CD14-positive monocyte (primary cell): ENCODE results near the gene BCAR1. TPM values are rescaled to one million over a fixed set of nuclear protein-coding genes. Genes with fewer than 3 reads are reported as not detected.

ENCODE experiments used
- DNase-seq, 3 donors: peaks; one replicate each; pipeline ENCODE4 v3.0.0-alpha.2; 2011 to 2022
- H2AFZ ChIP-seq: 2 replicates; pipeline ENCODE4 v1.6.0; 2012; ENCODE audit warnings: mild to moderate bottlenecking, low read depth, low read length, inconsistent platforms; ENCODE audit not compliant: insufficient read depth, poor library complexity, severe bottlenecking
- H3K27ac ChIP-seq, 2 donors: 1 replicate in 1 of 2; 2 replicates in 1 of 2; pipeline ENCODE4 v1.5.1; 2012 to 2013; ENCODE audit warnings: low read length in 2 of 2, control low read depth in 1 of 2, inconsistent platforms in 1 of 2, low read depth in 1 of 2, mild to moderate bottlenecking in 1 of 2
- H3K27me3 ChIP-seq, 2 donors: one replicate each; pipeline versions ENCODE4 v1.6.0 to v1.6.1; 2011 to 2013; ENCODE audit warnings: low read length in 2 of 2; ENCODE audit not compliant: control insufficient read depth in 2 of 2, insufficient read depth in 2 of 2
- H3K36me3 ChIP-seq, 2 donors: replicated peaks in 1 of 2; 1 replicate in 1 of 2; 2 replicates in 1 of 2; pipeline versions ENCODE4 v1.5.1 to v1.6.1; 2012 to 2013; ENCODE audit warnings: low read length in 2 of 2, control low read depth in 1 of 2, inconsistent platforms in 1 of 2, mild to moderate bottlenecking in 1 of 2; ENCODE audit not compliant: insufficient read depth in 2 of 2, control insufficient read depth in 1 of 2
- H3K4me1 ChIP-seq, 2 donors: 1 replicate in 1 of 2; 2 replicates in 1 of 2; pipeline versions ENCODE4 v1.5.1 to v1.6.1; 2012 to 2013; ENCODE audit warnings: low read length in 2 of 2, control low read depth in 1 of 2, inconsistent platforms in 1 of 2, mild to moderate bottlenecking in 1 of 2, moderate library complexity in 1 of 2; ENCODE audit not compliant: insufficient read depth in 2 of 2, control insufficient read depth in 1 of 2
- H3K4me2 ChIP-seq: replicated peaks from 2 replicates; pipeline ENCODE3; 2012; ENCODE audit warnings: low read length, moderate library complexity, mild to moderate bottlenecking; ENCODE audit not compliant: poor library complexity, severe bottlenecking; ENCODE audit errors: extremely low read depth
- H3K4me3 ChIP-seq, 3 experiments: fragments of 200-600 bp in 1 of 3; sonication (generic) in 1 of 3; replicated peaks in 1 of 3; 1 replicate in 2 of 3; 2 replicates in 1 of 3; pipeline ENCODE4 v1.5.1; 2011 to 2013; ENCODE audit warnings: low read length in 3 of 3, mild to moderate bottlenecking in 3 of 3, control low read depth in 2 of 3, low read depth in 2 of 3, inconsistent platforms in 1 of 3, moderate library complexity in 1 of 3
- H3K79me2 ChIP-seq: 2 replicates; pipeline ENCODE4 v1.6.0; 2012; ENCODE audit warnings: mild to moderate bottlenecking, control low read depth, inconsistent platforms, low read length, moderate library complexity; ENCODE audit not compliant: insufficient read depth
- H3K9ac ChIP-seq: 2 replicates; pipeline ENCODE4 v1.6.0; 2017; ENCODE audit warnings: low read length, mild to moderate bottlenecking; ENCODE audit not compliant: insufficient read depth, poor library complexity, severe bottlenecking
- H3K9me3 ChIP-seq, 2 donors: replicated peaks in 1 of 2; 1 replicate in 1 of 2; 2 replicates in 1 of 2; pipeline versions ENCODE4 v1.5.1 to v1.6.1; 2012 to 2013; ENCODE audit warnings: low read length in 2 of 2, control low read depth in 1 of 2; ENCODE audit not compliant: control insufficient read depth in 1 of 2, insufficient read depth in 1 of 2
- H4K20me1 ChIP-seq: 2 replicates; pipeline ENCODE4 v1.6.0; 2012; ENCODE audit warnings: mild to moderate bottlenecking, low read length, control low read depth, moderate library complexity; ENCODE audit not compliant: insufficient read depth
- H3K27ac Mint-ChIP-seq, 7 donors: one replicate each; pipeline ENCODE4 v1.8.0; 2020; ENCODE audit warnings: mild to moderate bottlenecking in 7 of 7, mixed read lengths in 7 of 7, moderate library complexity in 6 of 7, inconsistent platforms in 2 of 7
- H3K27me3 Mint-ChIP-seq, 3 donors: one replicate each; pipeline ENCODE4 v1.8.0; 2021 to 2022; ENCODE audit warnings: low read depth in 3 of 3, mild to moderate bottlenecking in 3 of 3, mixed read lengths in 3 of 3, moderate library complexity in 3 of 3, inconsistent platforms in 1 of 3
- H3K36me3 Mint-ChIP-seq, 2 donors: one replicate each; pipeline ENCODE4 v1.8.0; 2020; ENCODE audit warnings: mixed read lengths in 2 of 2, inconsistent platforms in 1 of 2, mild to moderate bottlenecking in 1 of 2
- H3K4me1 Mint-ChIP-seq: one replicate; pipeline ENCODE4 v1.8.0; 2020; ENCODE audit warnings: mild to moderate bottlenecking, mixed read lengths
- H3K4me3 Mint-ChIP-seq, 2 donors: one replicate each; pipeline ENCODE4 v1.8.0; 2020; ENCODE audit warnings: mild to moderate bottlenecking in 2 of 2, mixed read lengths in 2 of 2, moderate library complexity in 1 of 2
- H3K9me3 Mint-ChIP-seq, 7 donors: one replicate each; pipeline ENCODE4 v1.8.0; 2020 to 2022; ENCODE audit warnings: mixed read lengths in 7 of 7, mild to moderate bottlenecking in 6 of 7, moderate library complexity in 6 of 7, inconsistent platforms in 2 of 7
- WGBS: methylation state at CpG from one replicate; pipeline ENCODE4 v1.1.5; 2013; ENCODE audit warnings: missing lambda C conversion rate; ENCODE audit not compliant: insufficient coverage; 5-methylcytosine and 5-hydroxymethylcytosine counted together
- intact Hi-C, 2 donors: fragments of 100-400 bp; cut with micrococcal nuclease; formaldehyde crosslinking; loops; one replicate each; pipeline versions ENCODE4 v1.15.0 to v1.15.1; 2023
- polyA plus RNA-seq, 3 donors: library from polyadenylated mRNA; depleted of rRNA in 1 of 3; unstranded in 2 of 3; stranded (reverse) in 1 of 3; fragments of 300-500 nt in 2 of 3; fragments of >200 nt in 1 of 3; fragmentation: Illumina TruSeq in 2 of 3; gene quantifications; 1 replicate in 2 of 3; 2 replicates in 1 of 3; pipeline ENCODE4 v1.2.3, GENCODE V29; 2012 to 2021
- TF ChIP-seq, protein P1 (sequence below): fragments of 200-600 bp; IDR thresholded peaks from one replicate; pipeline ENCODE4 v1.8.0; 2022; ENCODE audit warnings: antibody characterized with exemption, mild to moderate bottlenecking

BCAR1 gene
- polyA plus RNA-seq, 3 donors, result not detected

- Histone ChIP-seq H3K4me2 (no peak overlapping the region), H3K4me3 (no peak overlapping the region), H4K20me1 (no peaks in the 10 kb centered on the region), H3K27ac (no peak overlapping the region), H3K36me3 (peaks cover 0 to 17% of the 10 kb centered on the region in 2 donors), H3K4me1 (no peaks in the 10 kb centered on the region), H3K27me3 (peaks cover 0 to 14% of the 10 kb centered on the region in 2 donors), H3K9ac (no peak overlapping the region), H2AFZ (no peak overlapping the region), H3K79me2 (no peaks in the 10 kb centered on the region), H3K9me3 (peaks cover 0 to 3% of the 10 kb centered on the region in 2 donors)
- no peak overlapping the region for H3K4me3 Mint-ChIP-seq
- intact Hi-C loops, result no loop called here
- peaks cover 35 to 50% of the 10 kb centered on the region in 2 donors for H3K36me3 Mint-ChIP-seq
- peaks cover 21 to 73% (median 32%) of the 10 kb centered on the region in 3 donors for H3K27me3 Mint-ChIP-seq
- no peak overlapping the region for H3K27ac Mint-ChIP-seq
- DNase-seq, result no peak
- no peaks in the 10 kb centered on the region for H3K4me1 Mint-ChIP-seq
- TF ChIP-seq, protein P1, sequence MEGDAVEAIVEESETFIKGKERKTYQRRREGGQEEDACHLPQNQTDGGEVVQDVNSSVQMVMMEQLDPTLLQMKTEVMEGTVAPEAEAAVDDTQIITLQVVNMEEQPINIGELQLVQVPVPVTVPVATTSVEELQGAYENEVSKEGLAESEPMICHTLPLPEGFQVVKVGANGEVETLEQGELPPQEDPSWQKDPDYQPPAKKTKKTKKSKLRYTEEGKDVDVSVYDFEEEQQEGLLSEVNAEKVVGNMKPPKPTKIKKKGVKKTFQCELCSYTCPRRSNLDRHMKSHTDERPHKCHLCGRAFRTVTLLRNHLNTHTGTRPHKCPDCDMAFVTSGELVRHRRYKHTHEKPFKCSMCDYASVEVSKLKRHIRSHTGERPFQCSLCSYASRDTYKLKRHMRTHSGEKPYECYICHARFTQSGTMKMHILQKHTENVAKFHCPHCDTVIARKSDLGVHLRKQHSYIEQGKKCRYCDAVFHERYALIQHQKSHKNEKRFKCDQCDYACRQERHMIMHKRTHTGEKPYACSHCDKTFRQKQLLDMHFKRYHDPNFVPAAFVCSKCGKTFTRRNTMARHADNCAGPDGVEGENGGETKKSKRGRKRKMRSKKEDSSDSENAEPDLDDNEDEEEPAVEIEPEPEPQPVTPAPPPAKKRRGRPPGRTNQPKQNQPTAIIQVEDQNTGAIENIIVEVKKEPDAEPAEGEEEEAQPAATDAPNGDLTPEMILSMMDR, result no peak
- H3K9me3 Mint-ChIP-seq, result peaks cover 0 to 8% (median 6%) of the 10 kb centered on the region in 7 donors
- 96% methylated on average over 5 of the region's 5 CpGs for WGBS
Observed at GRCh38 chr16:75287708-75288107, 36.3 kb upstream of the BCAR1 start.

GRCh38 chr16:75286389-75286788 lies 35.0 kb upstream of the BCAR1 start:
- H3K36me3 Mint-ChIP-seq, result peaks cover 22 to 37% of the 10 kb centered on the region in 2 donors
- DNase-seq, result no peak
- Histone ChIP-seq H3K4me2 (no peak overlapping the region), H3K9ac (no peak overlapping the region), H3K4me3 (no peak overlapping the region), H3K79me2 (no peaks in the 10 kb centered on the region), H3K27ac (no peak overlapping the region), H3K4me1 (no peaks in the 10 kb centered on the region), H3K9me3 (peaks cover 0 to 3% of the 10 kb centered on the region in 2 donors), H4K20me1 (no peaks in the 10 kb centered on the region), H3K27me3 (peaks cover 0 to 26% of the 10 kb centered on the region in 2 donors), H3K36me3 (peaks cover 0 to 3% of the 10 kb centered on the region in 2 donors), H2AFZ (no peak overlapping the region)
- no peaks in the 10 kb centered on the region for H3K4me1 Mint-ChIP-seq
- H3K27me3 Mint-ChIP-seq, result peaks cover 19 to 83% (median 41%) of the 10 kb centered on the region in 3 donors
- intact Hi-C loops, result no loop called here
- TF ChIP-seq, protein P1, result no peak
- H3K4me3 Mint-ChIP-seq, result no peak overlapping the region
- no peak overlapping the region for H3K27ac Mint-ChIP-seq
- 100% methylated on average over 1 of the region's 6 CpGs for WGBS
- peaks cover 0 to 8% (median 6%) of the 10 kb centered on the region in 7 donors for H3K9me3 Mint-ChIP-seq
